GM21786 (cell line): ENCODE results near the gene RNU6-1.

ENCODE experiments used
- ATAC-seq: cut with Tn5 transposase; IDR thresholded peaks from one replicate; pipeline ENCODE4 v1.9.1; 2021; ENCODE audit not compliant: unreplicated experiment

Gene RNU6-1

GRCh38 chr15:67839929-67840748 lies at the start of gene RNU6-1:
RNU6-1 (minus strand) TSS chr15:67840045.
- ATAC-seq: peak; percentile 75

GRCh38 chr15:67887776-67888175 lies 47.9 kb upstream of the RNU6-1 start:
- no peak for ATAC-seq

- no peak for ATAC-seq
Measured at GRCh38 chr15:67885861-67886260, 46.0 kb upstream of the RNU6-1 start.

GRCh38 chr15:67885175-67885523 lies 45.3 kb upstream of the RNU6-1 start:
- ATAC-seq: no peak

- ATAC-seq: no peak
Measured at GRCh38 chr15:67884514-67885174, 44.8 kb upstream of the RNU6-1 start.

GRCh38 chr15:67884009-67884408 lies 44.2 kb upstream of the RNU6-1 start:
- ATAC-seq: no peak

- no peak for ATAC-seq
Measured at GRCh38 chr15:67883234-67883773, 43.5 kb upstream of the RNU6-1 start.

- no peak for ATAC-seq
Measured at GRCh38 chr15:67882487-67883233, 42.8 kb upstream of the RNU6-1 start.

- no peak for ATAC-seq
Measured at GRCh38 chr15:67880651-67881182, 40.9 kb upstream of the RNU6-1 start.

- no peak for ATAC-seq
Measured at GRCh38 chr15:67879440-67880129, 39.7 kb upstream of the RNU6-1 start.

GRCh38 chr15:67878712-67879206 lies 38.9 kb upstream of the RNU6-1 start:
- no peak for ATAC-seq

- no peak for ATAC-seq
Measured at GRCh38 chr15:67873777-67874176, 33.9 kb upstream of the RNU6-1 start.

GRCh38 chr15:67870868-67871408 lies 31.1 kb upstream of the RNU6-1 start:
- no peak for ATAC-seq

GRCh38 chr15:67869701-67870100 lies 29.9 kb upstream of the RNU6-1 start:
- ATAC-seq: no peak

GRCh38 chr15:67865766-67866165 lies 25.9 kb upstream of the RNU6-1 start:
- no peak for ATAC-seq

- ATAC-seq: no peak
Measured at GRCh38 chr15:67865331-67865730, 25.5 kb upstream of the RNU6-1 start.

- peak; percentile 69 for ATAC-seq
Measured at GRCh38 chr15:67863442-67863987, 23.7 kb upstream of the RNU6-1 start.

GRCh38 chr15:67862750-67863441 lies 23.1 kb upstream of the RNU6-1 start:
- no peak for ATAC-seq

- ATAC-seq: no peak
Measured at GRCh38 chr15:67861983-67862382, 22.1 kb upstream of the RNU6-1 start.
